SKM-1 (cell line): ENCODE results near the gene LHFPL5.

Experiments used
- DNase-seq: peaks from one replicate; lab custom pipeline; 2025; ENCODE audit not compliant: unreplicated experiment; lab: John Stamatoyannopoulos, UW

The LHFPL5 gene

DNA sequence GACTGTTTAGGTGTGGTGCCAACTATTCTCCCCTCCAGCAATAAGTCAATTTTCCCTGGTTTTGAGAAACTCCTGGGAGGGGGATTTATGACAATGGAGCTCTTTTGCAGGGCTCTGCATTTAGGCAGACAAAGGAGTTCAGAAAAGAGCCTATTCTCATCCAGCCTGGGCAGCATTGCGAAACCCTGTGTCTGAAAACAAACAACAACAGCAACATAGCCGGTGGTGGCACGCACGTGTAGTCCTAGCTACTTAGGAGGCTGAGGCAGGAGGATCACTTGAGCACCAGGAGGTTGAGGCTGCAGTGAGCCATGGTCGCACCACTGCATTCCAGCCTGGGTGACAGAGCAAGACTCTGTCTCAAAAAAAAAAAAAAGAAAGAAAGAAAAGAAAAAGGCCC is 14.5 kb upstream of the LHFPL5 start:
- no peak for DNase-seq

DNA sequence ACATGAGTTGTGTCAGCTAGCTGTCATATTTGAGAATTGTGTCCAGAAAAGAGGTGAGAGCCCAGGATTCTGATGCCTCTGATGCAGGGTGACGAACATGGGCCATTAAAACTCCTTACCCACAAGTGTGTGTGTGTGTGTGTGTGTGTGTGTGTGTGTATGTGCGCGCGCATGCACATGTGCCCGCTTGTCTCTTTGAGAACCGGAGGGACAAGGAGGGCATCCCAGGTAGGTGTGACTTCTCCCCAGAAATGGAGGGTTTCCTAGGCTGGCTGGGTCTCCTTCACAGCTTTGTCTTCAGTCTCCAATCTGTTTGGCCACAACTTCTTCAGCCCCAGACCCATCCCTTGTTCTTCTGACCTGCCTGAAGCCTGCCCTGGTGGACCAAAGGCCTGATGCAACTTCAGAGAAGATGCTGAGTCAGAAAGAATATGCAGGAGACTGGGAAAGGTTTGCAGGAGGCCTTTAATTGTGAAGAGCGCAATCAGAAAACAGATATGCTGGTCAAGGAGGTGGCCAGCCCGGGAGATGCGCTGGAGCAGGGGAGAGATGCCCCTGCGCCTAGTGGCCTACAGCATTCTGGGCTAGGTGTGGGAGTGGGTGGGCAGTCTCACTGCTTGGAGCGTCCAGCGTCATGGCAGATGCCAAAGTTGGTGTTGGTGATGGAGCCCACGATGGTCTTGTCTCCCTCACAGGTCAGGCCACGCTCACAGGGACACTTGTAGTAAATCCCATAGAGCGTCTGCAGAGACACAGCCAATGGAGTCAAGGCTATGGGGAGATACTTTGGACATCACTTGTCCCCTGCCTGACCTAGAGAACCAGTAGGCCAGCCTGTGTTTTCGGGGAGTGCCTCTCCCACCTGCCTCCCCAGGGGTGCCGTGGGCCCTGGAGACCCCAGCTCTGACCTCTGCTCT is 10.4 kb upstream of the LHFPL5 start:
- DNase-seq, result no peak

DNA sequence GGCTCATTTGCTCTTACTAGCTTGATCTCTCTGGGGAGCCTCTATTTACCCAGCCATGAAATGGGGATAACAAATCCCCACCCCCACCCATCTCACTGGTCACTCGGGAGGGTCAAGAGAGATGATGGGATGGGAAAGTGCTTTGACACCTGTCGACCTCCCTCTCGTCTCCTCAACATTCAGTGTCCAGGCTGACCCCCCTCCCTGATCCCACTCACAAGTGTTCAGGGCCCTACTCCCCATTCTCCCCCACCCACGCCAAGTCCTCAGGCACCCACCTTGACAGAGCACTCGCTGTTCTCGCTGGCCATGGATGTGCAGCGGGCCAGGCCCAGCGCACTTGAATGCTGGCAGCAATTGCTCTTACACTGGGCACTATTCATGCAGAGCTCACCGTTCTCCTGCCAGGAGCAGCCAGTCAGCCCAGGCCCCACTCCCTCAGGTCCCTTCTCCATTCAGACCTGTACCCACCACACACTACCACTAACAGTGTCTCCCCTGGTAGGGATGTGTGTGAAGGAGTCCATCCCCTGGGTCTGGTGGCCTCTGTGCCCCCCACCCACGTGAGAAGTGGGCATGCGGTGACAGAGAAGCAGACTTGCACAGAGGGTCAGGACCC is 9.6 kb upstream of the LHFPL5 start:
- DNase-seq, result no peak

DNA sequence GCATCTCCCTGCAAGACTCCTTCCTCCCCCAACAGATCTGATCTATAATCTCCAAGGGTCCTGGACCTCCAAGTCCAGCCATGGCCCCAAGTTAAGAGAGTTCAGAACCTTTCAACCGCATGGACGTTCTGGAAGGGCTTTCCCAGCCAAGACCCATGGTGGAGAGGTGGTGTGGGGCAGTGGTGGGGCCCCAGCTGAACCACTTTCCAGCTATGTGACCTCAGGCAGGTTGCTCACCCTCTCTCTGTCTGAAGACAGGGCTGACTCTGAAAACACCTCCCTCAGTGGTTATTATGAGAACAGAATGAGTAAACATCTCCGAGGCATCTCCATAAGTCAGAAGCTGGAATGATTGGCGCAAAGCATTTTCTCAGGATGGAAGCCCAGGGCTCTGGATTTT is 8.9 kb upstream of the LHFPL5 start:
- DNase-seq, result no peak

DNA sequence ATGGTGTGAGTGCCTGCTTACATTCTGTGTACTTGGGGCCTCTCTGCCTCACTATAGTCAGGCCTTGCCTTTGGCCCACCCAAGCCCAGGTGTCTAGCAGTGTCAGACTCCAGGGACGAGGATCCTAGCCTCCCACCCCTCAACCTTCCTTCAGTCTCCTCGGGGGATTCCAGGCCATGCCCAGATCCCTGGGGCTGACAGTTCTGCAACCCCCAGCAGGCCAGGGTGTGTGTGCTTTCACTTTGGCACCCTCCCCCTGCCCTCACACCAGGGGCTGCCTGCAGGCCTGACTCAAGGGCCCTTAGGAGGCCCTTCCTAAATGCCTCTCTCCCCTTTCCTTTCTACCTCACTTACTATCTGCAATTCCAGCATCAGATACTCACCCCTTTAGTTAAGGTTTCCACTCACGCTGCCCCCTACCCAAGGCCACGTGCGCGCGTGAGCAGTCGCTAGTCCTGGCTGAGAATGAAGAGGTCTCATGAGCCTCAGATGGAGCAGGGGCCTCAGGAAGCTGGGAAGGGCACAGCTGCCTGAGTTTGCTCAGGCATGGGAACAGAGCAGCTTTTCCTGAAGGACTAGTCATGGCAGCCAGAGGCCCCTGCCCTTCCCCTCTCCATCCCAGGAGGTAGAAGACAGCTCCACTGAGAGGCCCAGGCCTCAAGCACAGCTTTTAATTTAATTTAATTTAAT is 7.2 kb upstream of the LHFPL5 start:
- DNase-seq, result no peak

DNA sequence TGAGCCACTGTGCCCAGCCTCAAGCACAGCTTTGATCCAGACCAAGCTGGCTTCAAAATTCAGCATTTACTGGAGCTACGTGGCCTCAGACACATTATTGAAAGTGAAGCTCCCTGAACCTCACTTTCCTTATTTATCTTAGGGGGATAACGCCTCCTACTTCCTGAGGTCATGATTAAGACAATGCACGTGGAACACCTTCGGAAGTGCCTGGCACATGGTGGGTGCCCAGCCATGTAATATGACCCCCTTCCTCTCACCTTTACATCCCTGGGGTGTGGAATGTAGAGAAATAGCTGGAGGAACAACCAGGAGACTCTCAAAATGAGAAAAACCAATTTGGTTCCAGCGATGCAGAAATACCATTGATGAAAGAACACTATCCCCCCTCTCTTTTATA is 6.4 kb upstream of the LHFPL5 start:
- DNase-seq, result no peak

DNA sequence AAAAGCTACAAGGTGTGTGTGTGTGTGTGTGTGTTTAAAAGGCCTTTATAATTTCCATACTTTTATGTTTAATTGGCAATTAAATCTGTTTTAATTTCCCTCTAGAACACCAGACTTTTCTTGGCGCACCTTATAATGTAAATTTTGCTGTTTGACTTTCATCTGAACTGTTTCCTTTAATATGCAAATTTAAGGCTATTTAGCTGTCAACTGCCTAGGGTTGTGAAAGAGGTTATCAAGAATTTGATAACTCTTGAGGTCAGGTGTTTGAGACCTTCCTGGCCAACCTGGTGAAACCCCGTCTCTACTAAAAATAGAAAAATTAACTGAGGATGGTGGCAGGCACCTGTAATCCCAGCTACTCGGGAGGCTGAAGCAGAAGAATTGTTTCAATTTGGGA is 4.0 kb upstream of the LHFPL5 start:
- DNase-seq, result no peak

DNA sequence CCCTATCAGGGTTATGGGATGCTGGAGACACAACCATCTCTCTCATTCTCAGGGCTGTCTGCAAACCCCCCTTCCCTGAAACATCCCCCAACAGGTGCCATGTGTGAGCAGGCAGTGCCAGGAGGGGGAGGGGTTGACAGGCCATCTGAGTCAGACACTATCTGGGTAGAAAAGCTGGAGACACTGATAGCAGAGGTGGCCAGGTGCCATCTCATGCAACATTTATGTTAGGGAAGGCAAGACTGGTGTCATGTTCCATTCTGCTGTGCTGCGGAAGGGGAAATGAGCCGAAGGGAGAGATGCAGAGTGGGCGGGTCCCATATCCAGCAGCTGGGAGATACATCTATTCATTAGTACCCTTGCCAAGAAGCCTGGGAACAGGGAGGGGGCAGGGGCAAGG is 3.5 kb downstream of the LHFPL5 start:
- DNase-seq, result no peak

DNA sequence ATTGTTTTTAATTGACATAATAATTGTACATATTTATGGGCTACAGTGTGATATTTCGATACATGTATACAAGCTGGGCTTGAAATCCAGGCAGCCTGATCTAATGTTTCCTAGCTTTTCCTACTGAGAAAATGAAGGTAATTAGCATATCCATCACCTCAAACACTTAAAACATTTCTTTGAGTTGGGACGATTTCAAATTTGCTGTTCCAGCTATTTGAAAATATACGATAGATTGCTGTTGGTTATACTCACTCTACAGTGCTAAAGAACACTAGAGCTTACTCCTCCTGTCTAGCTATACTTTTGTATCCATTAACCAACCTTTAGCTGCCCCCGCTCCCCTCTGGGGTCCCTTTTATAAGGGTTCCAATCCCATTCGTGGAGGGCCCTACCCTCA is 4.7 kb downstream of the LHFPL5 start:
- no peak for DNase-seq

DNA sequence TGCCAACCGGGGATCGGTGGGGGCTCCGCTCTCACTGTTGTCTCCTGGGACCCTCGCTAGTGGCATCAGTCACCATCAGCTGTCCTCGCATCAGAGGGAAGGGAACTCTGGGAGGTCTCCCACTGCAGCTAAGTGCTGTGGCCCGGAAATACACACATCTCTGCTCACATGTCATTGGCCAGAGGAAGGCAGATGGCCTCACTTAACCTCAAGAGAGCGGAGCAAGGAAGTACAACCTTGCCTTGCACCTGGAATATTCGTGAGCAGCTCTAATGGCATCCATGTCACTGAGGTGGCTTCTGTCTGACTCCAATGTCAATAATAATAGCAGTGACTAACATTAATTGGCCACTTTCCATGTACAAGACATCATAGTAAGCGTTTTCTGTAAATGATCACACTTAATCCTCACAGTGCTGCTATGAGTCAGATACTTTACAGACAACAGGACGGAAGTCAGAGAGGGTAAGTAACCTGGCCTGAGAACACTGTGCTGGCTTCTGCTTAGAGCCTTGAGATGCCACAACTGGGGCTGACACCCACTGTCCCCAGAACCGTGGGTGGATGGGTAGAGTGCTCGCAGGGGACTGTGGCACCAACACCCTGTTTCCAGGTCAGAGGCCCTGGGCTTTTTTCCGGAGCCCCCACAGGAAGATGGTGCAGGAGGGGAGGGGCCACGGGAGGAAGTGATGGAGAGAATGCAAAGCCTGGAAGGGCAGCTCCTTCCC is 6.0 kb downstream of the LHFPL5 start:
- no peak for DNase-seq

DNA sequence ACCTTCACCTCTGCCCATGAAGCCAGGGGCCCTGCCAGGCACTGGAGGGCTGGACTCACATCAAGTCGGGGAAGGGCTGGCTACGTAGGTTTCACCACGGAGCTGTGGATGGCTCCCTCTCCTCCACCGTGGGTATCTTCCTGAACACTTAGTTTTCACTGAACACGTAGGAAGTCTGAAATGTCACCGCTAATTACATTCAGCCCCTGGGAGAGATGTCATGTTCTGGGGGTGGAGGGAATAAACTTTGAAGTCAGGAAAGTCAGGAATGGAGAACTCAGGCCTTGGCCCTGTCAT is 6.5 kb downstream of the LHFPL5 start:
- DNase-seq, result no peak

DNA sequence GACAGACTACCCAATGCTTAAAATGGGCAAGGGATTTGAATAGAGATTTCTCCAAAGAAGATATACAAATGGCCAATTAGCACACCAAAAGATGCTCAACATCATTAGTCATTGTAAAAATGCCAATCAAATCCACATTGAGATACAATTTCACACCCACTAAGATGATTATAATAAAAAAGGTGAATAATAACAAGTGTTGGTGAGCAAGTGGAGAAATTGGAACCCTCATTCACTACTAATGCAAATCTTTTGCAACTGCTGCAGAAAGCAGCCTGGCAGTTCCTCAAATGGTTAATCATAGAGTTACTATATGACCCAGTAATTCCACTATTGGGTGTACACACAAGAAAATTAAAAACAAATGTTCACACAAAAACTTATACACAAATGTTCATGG is 12.4 kb downstream of the LHFPL5 start:
- DNase-seq, result no peak

DNA sequence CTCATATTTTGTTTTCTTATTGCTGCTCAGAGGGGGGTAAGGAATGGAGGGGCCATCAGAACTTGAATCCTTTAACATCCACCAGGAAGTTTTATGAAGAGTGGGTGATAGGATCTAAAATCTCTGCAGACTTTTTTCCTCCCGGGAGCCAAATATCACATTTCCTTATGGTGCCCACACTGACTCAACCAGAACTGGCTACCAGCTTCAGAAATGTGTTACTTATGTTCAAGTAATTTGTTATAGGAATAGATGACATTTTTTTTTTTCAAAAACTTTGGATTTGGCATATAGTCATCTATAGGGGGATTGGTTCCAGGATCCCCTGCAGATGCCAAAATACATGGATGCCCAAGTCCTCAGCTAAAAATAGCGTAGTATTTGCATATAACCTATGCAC is 18.4 kb downstream of the LHFPL5 start:
- DNase-seq, result no peak

DNA sequence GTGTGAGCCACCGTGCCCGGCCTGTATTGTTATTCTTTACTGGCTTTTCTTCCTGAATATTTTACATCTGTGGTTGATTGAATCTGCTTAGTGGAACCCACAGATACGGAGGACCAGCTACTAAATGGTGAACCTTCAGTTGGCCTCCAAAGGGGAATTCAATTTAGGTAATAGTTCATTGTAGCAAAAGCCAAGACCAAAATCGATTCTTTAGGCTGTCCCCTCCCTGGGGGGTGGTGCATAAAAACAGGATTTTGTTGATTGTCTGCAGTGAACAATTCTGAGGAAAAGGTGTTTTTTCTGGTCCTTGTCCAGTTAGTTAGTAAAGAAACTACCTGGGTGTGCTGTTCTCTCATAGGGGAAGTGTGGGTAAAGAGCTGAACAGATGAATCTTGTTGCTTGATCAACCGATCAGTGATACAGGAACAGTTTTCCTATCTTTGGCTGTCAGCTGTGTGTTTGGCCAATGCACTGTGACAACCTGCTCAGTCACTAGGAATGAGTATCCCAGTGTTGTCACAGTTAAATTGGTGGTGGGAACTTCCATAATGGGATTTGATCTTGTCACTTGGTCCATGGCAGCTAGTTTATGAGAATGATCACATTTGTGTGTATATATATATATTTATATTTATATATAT is 19.5 kb downstream of the LHFPL5 start:
- no peak for DNase-seq

DNA sequence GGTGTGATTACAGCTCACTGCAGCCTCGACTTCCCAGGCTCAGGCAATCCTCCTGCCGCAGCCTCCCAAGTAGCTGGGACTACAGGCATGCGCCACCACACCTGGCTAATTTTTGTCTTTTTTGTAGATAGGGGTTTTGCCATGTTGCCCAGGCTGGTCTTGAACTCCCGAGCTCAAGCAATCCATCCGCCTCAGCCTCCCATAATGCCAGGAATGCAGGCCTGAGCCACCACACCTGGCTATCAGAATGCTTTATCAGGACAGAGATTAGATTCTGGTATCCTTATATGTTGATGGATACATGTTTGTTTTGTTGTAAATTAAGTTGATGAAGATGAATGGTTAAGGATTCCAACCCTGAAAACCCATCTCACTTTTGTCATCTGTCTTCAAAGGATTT is 24.2 kb downstream of the LHFPL5 start:
- no peak for DNase-seq

DNA sequence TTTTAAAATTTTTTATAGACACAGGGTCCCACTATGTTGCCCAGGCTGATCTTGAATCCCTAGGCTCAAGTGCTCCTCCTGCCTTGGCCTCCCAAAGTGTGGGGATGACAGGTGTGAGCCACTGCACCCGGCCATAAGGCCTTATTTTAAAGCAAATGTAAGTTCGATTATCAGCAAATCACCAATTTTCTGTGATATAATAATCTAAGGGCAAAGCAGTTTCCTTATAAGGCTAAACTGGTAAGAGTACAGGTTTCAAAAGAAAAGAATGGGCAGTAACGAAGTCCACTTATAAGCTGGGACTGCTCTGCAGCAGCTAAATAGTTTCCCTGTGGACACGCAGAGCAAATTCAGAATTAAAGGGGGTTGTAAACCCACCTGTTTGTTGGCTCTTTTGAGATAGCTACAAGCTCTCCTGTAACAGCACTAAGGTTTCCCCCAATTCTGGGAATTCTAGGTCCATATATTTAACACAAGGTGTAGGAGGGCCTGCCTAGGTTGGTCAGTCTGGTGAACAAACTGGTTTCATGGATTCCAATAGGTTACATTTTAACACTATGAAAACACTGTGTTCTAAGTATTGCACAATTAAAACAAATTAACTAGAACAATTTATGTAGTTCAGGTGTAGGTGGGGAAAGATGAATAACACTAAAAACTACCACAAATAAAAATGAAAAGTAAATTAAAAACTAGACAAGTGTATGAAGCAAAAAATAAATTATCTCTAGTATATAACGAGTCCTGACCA is 26.3 kb downstream of the LHFPL5 start:
- no peak for DNase-seq

DNA sequence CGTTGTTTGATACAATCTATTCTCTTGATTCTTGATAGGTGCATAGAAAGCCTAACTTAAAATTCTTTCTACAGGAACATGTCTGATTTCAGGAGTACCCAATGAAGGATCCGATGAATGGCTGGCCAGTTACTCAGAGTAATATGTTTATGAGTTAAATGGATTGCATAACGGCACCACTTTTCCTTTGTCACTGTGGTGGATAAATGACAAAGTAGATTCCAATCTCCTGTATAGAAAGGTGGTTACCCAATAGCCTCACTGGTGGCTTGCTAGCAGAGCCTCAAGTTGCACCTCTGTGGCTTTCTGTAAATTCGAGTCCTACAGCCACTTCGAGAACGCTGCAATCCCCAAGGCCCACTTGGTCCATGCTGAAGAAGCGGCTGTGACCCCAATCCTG is 28.4 kb downstream of the LHFPL5 start:
- peak; percentile 37 for DNase-seq

DNA sequence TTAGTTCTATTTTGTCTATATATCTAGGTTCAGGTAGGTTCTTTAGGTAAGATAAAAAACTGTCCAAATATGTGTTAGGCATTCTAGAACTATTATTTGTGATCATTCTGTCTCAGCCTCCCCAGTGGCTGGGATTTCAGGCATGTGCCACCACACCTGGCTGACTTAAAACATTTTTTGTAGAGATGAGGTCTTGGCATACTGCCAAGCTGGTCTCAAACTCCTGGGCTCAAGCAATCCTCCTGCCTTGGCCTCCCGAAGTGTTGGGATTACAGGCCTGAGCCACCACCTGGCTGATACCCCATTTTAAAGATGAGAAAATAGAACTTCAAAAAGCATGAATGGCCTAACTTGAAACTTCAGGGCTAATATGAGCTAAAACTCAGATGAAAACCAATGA is 33.9 kb downstream of the LHFPL5 start:
- no peak for DNase-seq

DNA sequence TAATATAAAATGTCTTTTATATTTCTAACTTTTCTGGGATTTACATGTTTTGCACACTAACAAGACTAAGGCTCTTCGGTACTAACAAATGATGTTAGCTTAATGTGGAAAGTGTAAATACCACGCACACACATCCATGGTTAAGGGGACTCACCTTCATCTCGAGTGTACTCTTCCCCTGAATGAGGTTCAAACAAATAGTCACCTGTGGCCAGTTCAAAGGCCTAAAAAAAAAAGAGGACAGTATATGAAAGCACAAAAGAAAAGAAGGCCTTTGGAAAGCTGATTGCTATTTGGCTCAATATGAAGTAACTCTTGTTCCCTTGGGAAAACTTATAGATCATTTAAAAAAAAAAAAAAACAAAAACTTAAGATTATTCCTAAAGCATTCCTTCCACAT is 37.2 kb downstream of the LHFPL5 start:
- DNase-seq, result no peak

DNA sequence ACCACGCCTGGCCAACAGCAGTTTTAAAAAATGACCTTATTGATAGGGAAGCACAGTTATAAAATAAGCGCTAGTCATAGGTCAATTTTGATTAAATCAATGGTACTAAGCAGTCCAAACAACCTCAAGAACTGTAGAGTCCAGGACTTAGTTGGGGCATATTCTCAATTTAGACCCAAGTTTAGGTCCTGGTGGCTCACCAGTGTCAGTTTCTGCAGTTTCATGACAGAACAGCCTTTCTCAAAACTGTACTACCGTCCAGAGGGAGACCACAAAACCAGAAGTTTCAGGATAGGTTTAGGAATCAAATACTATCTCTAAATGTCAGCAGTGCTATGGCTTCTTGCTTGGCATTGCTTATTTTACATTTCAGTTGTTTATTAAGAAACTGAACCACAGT is 39.1 kb downstream of the LHFPL5 start:
- DNase-seq, result no peak

DNA sequence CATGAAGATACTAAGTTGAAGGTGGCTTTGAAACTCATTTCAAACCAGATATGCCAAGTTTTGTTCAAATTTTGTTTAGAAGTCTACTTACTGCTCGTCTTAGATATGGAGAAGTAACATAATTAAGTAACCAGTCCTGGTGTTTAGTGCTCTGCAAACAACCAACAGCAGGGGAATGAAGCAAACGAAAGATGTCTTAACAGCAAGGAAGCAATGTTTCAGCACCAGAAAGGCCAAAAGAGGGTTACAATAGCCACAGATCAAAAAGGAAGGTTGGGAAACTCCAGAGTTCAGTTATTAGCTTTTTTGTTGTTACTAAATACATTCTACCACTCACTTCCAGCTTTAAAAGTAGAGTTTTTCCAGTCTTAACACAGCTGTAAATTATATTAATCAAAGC is 45.1 kb downstream of the LHFPL5 start:
- DNase-seq, result peak; percentile 52
